ENCODE results near the gene APMAP. TPM values are rescaled to one million over a fixed set of nuclear protein-coding genes. Genes with fewer than 3 reads are reported as not detected.

The APMAP gene
- total and polyA plus RNA-seq, 9 of the 15 experiments (the other 6 are each of a cell fraction or from before 2014, with no cell fraction given), result 6.7 to 18.2 (median 14.4) TPM

GRCh38 chr20:25008388-25009217 is 16.1 kb upstream of the APMAP start:
- Histone ChIP-seq H3K79me2 (ENCODE audit: control insufficient read depth, insufficient read depth, low read length) (no peaks in the 10 kb centered on the region), H3K4me1 (replicated peaks in 1 of 2; ENCODE audit: control insufficient read depth in 2 of 2, insufficient read depth in 2 of 2, low read length in 2 of 2) (no peaks in the 10 kb centered on the region), H3K36me3 (ENCODE audit: control insufficient read depth, insufficient read depth, low read length) (no peaks in the 10 kb centered on the region), H3K4me3 (no peak overlapping the region), H3K9me3 (replicated peaks; ENCODE audit: control insufficient read depth, insufficient read depth, low read depth, low read length) (no peaks in the 10 kb centered on the region), H3K4me2 (ENCODE audit: insufficient read depth, low read length) (no peak overlapping the region), H2AFZ (ENCODE audit: low read depth, low read length) (no peak overlapping the region), H4K20me1 (replicated peaks; ENCODE audit: control insufficient read depth, insufficient read depth, low read length) (no peaks in the 10 kb centered on the region), H3K9me1 (ENCODE audit: control insufficient read depth, insufficient read depth, low read length) (no peaks in the 10 kb centered on the region), H3K27ac (ENCODE audit: extremely low read depth, low read depth, low read length) (no peak overlapping the region), H3K27me3 (ENCODE audit: control insufficient read depth in 2 of 2, insufficient read depth in 2 of 2, low read length in 2 of 2) (peaks cover 3 to 60% of the 10 kb centered on the region in 2 experiments; a peak in 4 of 5 replicates), H3K9ac (ENCODE audit: insufficient read depth in 1 of 2, low read depth in 2 of 2, low read length in 2 of 2) (no peak overlapping the region)
- BruUV-seq (replicated peaks), result no TSS peak
- in situ Hi-C loops (cut with MboI) (loop anchor here (10.0 kb wide), 1 partner anchor 166 kb away; no protein-coding TSS in a partner anchor), intact Hi-C loops (cut with micrococcal nuclease) (no loop called here)
- TF ChIP-seq THRB (CRISPR knock-in tag; conservative IDR thresholded peaks at IDR 0.05), result no peak
- no peak for TF ChIP-seq RCOR1 (IDR thresholded peaks at IDR 0.05; ENCODE audit: borderline replicate concordance in 1 of 2, low read depth in 2 of 2, low read length in 2 of 2)
- no peak for TF ChIP-seq POLR2H (tag; IDR thresholded peaks at IDR 0.05; ENCODE audit: low read depth)
- TF ChIP-seq RBM15 (IDR thresholded peaks at IDR 0.05; ENCODE audit: insufficient read depth, low read length), result no peak
- no peak for TF ChIP-seq POU5F1 (IDR thresholded peaks at IDR 0.05; ENCODE audit: borderline replicate concordance, low read depth, low read length, partially characterized antibody)
- TF ChIP-seq NUFIP1 (IDR thresholded peaks at IDR 0.05; ENCODE audit: partially characterized antibody), result no peak
- TF ChIP-seq NR1H2 (CRISPR knock-in tag; IDR thresholded peaks at IDR 0.05), result no peak
- TF ChIP-seq USF1 (CRISPR knock-in tag; IDR thresholded peaks at IDR 0.05), result no peak
- DNase-seq (ENCODE audit: extremely low read depth in 1 of 4, low spot score in 3 of 4) (no peak), ATAC-seq (no peak), FAIRE-seq (no peak)
- 2% methylated on average over 11 of the region's 11 CpGs for WGBS (ENCODE audit: insufficient coverage, low coverage, missing lambda C conversion rate)
- ChIA-PET POLR2A (interaction anchor here (1.1 kb wide), 1 partner anchor 25 kb away, joined by 3 read pairs; no protein-coding TSS in a partner anchor), CTCF (ENCODE audit: low intra/inter-chr PET ratio) (no interaction called here)

Data from K562 (cell line).